HG03095 (cell line): Measurements from ENCODE around the gene SLC17A2.

ENCODE experiments used
- ATAC-seq: cut with Tn5 transposase; IDR thresholded peaks from one replicate; pipeline ENCODE4 v1.9.1; 2021; ENCODE audit warnings: moderate library complexity; ENCODE audit not compliant: unreplicated experiment

SLC17A2 gene

GRCh38 chr6:25921525-25922203 lies 8.8 kb downstream of the SLC17A2 start:
- no peak for ATAC-seq

DNA sequence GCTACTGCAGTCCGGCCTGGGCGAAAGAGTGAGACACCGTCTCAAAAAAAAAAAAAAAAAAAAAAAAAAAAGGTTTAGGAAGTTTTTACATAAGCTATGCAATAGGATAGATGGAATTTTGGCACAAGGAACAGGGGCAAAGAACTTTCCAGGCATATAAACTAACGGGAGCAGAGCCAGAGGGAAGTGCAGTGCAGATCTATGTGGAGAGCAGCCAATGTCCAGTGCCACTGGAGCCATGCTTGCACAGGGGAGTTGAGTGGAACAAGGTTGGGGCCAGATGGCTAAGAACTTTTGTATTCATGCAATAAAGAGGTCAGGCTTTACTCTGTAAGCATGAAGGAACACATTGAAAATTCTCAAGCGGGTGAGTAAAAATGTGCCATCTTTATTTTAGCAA lies 10.8 kb downstream of the SLC17A2 start:
- ATAC-seq, result no peak

- no peak for ATAC-seq
Measured at GRCh38 chr6:25918083-25918683, 12.3 kb downstream of the SLC17A2 start.

- no peak for ATAC-seq
Measured at GRCh38 chr6:25916789-25917490, 13.6 kb downstream of the SLC17A2 start.

GRCh38 chr6:25916330-25916729 lies 14.2 kb downstream of the SLC17A2 start:
- ATAC-seq, result no peak

DNA sequence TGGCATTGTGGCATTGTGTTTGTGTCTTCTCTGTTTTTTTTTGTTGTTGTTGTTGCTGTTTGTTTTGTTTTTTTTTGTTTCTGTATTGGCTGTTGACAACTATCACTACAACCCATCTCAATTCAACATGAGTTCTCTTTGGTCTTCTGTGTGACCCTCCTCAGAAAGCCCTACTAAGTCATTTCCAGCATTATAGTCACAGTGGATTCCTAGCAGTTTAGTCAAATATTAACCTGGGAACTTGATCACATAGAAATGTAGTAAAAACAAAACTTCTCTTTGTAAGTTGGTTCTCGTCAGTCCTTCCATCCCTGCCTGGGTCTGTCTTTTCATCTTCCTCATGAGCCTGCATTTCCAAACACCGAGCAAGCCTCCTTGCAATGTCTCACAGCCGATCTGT lies 16.8 kb downstream of the SLC17A2 start:
- no peak for ATAC-seq

DNA sequence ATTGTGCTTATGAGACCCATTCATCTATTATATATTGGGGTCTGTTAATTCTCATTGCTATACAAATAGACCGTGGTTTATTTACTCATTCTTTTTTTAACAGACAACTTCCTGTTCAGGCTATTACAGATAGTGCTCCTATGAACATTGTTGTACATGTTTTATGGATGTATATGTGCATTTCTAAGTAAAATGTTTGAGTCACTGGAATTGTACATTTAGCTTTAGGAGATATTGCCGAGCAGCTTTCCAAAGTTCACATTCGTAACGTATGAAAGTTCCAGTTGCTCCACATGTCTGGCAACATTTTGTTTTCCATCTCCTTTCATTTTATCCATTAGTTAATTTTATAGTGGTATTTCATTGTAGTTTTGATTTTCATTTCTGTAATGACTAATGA lies 19.1 kb downstream of the SLC17A2 start:
- no peak for ATAC-seq

DNA sequence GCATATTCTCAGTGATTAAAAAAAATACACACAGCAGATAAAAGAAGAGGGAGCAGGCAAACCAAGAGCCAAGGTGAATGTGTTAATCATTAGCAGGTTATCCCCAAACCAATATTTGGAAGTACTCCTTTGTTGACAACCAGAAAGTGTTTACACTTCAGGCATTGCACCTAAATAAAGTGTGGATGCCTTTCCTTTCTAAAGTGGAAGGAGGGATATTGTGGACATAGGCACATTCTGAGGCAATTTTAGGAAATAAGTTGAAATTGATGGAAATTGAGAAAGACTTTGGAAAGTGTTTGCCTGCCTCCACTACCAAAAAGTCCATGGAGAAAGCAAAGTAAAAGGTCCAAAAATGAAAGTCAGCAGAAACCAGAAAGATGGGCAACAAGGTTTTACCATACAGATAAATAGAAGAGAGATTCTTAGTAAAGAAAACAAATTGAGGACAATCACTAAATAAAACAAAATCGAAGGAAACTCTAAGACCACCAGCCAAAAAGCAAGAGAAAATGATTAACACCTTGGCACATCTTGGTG lies 22.9 kb downstream of the SLC17A2 start:
- ATAC-seq, result no peak

DNA sequence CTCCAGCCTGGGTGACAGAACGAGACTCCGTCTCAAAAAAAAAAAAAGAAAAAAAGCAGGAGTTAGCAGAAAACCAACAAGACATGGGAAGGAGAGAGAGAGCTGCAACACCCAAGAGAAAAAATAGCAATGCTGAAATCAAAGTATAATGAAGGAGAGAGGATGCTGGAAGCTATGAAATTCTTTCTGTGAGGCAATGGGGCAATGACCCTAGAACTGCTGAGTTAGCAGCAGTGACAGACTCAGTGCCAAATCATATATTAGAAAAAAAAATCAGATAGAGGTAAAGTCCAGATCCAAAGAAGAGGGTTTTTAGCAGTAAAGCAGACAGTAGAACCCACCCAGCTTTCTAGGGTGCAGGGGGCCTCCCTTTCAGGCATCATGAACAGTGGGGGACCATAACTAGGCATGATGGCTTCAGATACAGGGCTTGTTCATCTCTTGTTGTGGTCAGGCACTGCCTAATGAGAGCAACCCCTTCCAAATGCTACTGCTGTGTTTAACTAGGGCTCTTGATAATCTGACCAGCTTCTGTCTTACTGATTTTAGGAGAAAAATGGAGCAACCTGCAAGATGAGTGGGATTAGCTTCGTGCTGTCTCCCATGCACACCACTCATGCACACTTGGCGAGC lies 26.9 kb downstream of the SLC17A2 start:
- no peak for ATAC-seq

DNA sequence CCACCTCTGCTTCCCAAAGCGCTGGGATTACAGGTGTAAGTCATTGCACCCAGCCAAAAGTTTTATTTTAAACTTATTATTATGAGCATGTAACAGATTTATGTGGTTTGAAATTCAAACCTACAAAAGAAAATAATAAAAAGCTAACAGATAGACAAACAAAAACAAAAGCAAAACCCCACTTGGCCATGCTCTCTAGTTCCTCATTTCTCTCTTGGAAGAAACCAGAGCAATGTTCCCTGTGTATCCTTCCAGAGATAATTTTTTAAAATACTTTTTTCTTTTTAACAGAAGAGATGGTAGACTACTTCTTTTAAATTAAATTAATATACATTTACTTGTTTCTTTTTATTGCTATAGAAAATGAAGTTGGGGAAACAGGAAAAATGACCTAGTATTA lies 28.4 kb downstream of the SLC17A2 start:
- ATAC-seq, result no peak

DNA sequence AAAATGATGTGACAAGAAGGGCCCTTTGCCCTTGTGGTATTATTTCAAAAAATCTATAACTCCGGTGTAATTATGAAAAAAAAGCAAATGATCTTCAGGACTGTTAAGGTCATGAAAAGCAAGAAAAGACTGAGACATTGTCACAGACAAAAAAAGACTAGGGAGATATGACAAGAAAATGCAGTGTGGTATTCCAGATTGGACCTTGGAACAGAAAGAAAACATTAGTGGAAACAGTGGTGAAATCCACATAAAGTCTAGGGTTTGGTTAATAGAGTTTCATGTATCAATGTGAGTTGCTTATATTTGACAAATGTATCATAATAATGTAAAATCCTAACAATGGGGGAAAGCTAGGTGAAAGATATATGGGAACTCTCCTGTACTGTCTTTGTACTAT lies 29.6 kb downstream of the SLC17A2 start:
- no peak for ATAC-seq

DNA sequence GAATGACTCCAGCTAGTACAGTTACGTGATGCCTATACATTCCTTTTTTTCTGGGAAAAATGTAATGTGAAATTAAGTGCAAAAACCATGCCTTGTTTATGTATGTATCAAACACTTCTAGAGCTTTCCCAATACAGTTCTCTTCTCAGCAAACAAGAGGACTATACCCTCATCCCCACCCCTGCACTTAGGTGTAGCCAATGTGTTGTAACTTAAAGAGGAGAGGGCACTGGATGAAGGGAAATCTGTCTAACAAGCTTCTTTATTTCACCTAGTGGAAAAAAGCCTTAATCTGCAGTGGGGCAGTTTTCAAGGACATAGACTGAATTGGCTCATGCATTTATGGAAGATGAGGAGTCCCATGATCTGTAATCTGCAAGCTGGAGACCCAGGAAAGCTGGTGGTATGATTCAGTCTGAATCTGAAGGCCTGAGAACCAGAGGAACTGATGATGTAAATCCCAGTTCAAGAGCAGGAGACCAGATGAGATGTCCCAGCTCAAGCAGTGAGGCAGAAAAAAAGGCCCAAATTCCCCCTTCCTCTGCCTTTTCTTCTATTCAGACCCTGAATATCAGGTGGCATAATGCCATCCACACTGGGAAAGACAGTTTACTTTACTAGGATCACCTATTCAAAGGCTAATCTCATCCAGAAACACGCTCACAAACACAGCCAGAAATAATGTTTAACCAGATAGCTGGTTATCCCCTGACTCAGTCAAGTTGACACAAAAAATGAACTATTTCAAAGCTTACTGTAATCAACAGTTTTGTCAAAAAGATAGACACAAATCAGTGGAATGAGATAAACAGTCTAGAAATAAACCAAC lies 30.7 kb downstream of the SLC17A2 start:
- ATAC-seq, result no peak

DNA sequence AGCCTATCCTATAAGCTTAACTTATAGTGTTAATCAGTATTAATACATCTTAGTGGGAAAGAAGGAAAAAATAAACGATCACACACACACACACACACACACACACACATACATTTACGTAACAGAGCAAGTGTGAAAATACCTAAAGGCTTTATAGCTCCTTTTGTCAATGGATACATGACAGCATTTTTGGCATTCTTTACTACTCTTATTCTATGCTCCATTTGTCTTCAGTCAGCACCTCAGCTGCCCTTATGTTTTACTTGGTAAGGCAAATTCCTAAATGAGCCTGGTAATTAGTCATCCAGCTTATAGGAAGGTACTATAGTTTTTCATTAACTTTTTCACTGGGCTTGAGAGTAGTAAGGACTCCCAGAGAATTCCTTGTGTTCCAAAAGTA lies 31.4 kb downstream of the SLC17A2 start:
- no peak for ATAC-seq

- no peak for ATAC-seq
Measured at GRCh38 chr6:25898289-25898977, 32.1 kb downstream of the SLC17A2 start.

GRCh38 chr6:25896252-25896651 lies 34.2 kb downstream of the SLC17A2 start:
- no peak for ATAC-seq

DNA sequence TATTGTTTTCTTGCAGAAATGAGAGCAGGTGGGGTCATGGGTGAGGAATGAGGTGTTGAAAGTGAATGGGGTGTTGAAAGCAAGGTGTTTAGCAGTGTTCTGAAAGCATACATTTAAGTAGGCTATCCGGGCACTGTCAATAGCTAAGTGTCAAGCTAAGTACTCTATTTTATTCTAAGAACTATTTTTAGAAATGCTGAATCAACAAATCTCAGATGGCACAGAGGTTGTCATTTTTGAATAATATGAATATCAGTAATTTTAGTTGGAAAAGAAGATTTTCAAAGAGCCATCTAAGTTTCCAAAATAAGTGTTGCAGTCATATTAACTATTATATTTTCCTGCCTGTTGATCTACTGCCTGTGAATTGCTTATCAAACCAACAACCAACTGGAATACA lies 34.7 kb downstream of the SLC17A2 start:
- ATAC-seq, result no peak

DNA sequence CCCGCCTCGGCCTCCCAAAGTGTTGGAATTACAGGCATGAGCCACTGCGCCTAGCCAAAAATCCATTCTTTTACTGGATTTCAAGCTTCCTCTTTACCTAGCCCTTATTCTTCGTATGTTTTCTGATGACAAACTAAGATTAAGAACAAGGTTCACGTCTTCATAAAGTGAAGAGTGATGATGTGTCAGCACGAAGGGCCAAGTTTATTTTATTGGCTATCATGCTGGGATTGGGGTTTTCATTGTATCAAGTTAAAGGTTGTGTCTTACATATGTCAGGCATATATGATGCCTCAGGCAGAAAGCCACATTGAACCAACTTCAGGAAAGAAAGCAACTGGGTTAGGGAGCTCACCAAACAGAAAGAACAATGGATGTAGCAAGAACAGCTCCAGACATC lies 36.7 kb downstream of the SLC17A2 start:
- ATAC-seq, result no peak

DNA sequence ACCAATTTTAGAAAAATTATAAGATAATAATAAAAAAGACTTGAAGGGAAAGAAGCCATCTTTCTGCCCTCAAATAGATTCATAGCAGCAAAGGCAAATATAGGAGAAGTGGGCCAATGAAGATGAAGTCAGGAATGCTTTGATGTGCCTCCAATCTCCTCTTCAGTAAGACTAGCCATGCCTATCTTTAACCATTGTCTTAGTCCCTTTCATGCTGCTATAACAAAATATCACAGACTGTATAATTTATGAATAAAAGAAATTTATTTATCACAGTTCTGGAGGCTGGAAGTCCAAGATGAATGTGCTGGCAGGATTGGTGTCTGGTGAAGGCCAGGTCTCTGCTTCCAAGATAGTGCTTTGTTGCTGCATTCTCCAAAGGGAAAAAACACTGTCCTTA lies 37.6 kb downstream of the SLC17A2 start:
- ATAC-seq, result no peak

GRCh38 chr6:25889877-25890853 lies 40.3 kb downstream of the SLC17A2 start:
- no peak for ATAC-seq
